K562 (cell line): ENCODE results near the gene GZMA. TPM values are rescaled to one million over a fixed set of nuclear protein-coding genes. Genes with fewer than 3 reads are reported as not detected.

ENCODE experiments used
- ATAC-seq: fragments of 200-7000 bp; cut with Tn5 transposase; 3 replicates; pipeline ENCODE4 v1.9.1; 2020; ENCODE audit warnings: moderate library complexity
- BruUV-seq: library from RNA; stranded (reverse); fragments of 400-500 nt; replicated peaks from 2 replicates; lab custom pipeline; 2021; lab: Mats Ljungman, UMichigan
- CTCF ChIA-PET: fragments of 300-600 bp; formaldehyde crosslinking; extraction: SDS; loops from one replicate; lab custom pipeline; 2021; ENCODE audit warnings: low intra/inter-chr PET ratio; lab: Yijun Ruan, JAX
- POLR2A ChIA-PET: fragments of 300-600, 350-650 bp; sonication (Branson Sonifier 250); formaldehyde crosslinking; extraction: SDS; loops from one replicate; lab custom pipeline; 2021; ENCODE audit warnings: antibody characterized with exemption, inconsistent platforms; lab: Yijun Ruan, JAX
- DNase-seq, 4 experiments: peaks; one replicate each; pipeline versions ENCODE4 v3.0.0 to v3.0.0-alpha.2; 2011 to 2018; ENCODE audit warnings: low spot score in 3 of 4, mixed read lengths in 3 of 4; ENCODE audit errors: extremely low read depth in 1 of 4
- FAIRE-seq: peaks from 2 replicates; lab custom pipeline; 2011; peaks lifted over from hg19 to GRCh38; lab: Jason Lieb, UNC
- H2AFZ ChIP-seq: 2 replicates; pipeline ENCODE4 v1.6.0; 2011; ENCODE audit warnings: low read depth, low read length, control low read depth, inconsistent platforms
- H3K27ac ChIP-seq: fragments of 200-600 bp; 3 replicates; pipeline ENCODE4 v1.8.0; 2011; ENCODE audit warnings: low read depth, mild to moderate bottlenecking, control low read depth, inconsistent platforms, low read length, moderate library complexity, mixed read lengths; ENCODE audit errors: extremely low read depth
- H3K27me3 ChIP-seq, 2 experiments: fragments of 300-600 bp in 1 of 2; 2 replicates in 1 of 2; 3 replicates in 1 of 2; pipeline versions ENCODE4 v1.6.0 to v1.8.0; 2011; ENCODE audit warnings: inconsistent platforms in 2 of 2, low read length in 2 of 2, mild to moderate bottlenecking in 1 of 2, mixed read lengths in 1 of 2, moderate library complexity in 1 of 2; ENCODE audit not compliant: control insufficient read depth in 2 of 2, insufficient read depth in 2 of 2
- H3K36me3 ChIP-seq: fragments of 300-600 bp; 3 replicates; pipeline ENCODE4 v1.8.0; 2011; ENCODE audit warnings: mild to moderate bottlenecking, low read length, inconsistent platforms; ENCODE audit not compliant: control insufficient read depth, insufficient read depth
- H3K4me1 ChIP-seq, 2 experiments: fragments of 200-600 bp in 1 of 2; replicated peaks in 1 of 2; 2 replicates in 1 of 2; 3 replicates in 1 of 2; pipeline versions ENCODE4 v1.5.1 to v1.8.0; 2011; ENCODE audit warnings: inconsistent platforms in 2 of 2, low read length in 2 of 2, mild to moderate bottlenecking in 1 of 2, mixed read lengths in 1 of 2, moderate library complexity in 1 of 2; ENCODE audit not compliant: control insufficient read depth in 2 of 2, insufficient read depth in 2 of 2
- H3K4me2 ChIP-seq: 2 replicates; pipeline ENCODE4 v1.6.1; 2011; ENCODE audit warnings: low read length, control low read depth, inconsistent platforms, mixed read lengths; ENCODE audit not compliant: insufficient read depth
- H3K4me3 ChIP-seq: fragments of 200-600 bp; sonication (generic), shearing (Covaris generic); 2 replicates; pipeline ENCODE4 v1.5.1; 2016; ENCODE audit warnings: control low read depth, inconsistent platforms
- H3K79me2 ChIP-seq: fragments of 200-600 bp; 3 replicates; pipeline ENCODE4 v1.8.0; 2011; ENCODE audit warnings: low read length, inconsistent platforms; ENCODE audit not compliant: control insufficient read depth, insufficient read depth
- H3K9ac ChIP-seq, 2 experiments: 2 replicates each; pipeline versions ENCODE4 v1.6.0 to v1.6.1; 2011; ENCODE audit warnings: low read depth in 2 of 2, low read length in 2 of 2, control low read depth in 1 of 2, inconsistent platforms in 1 of 2, mild to moderate bottlenecking in 1 of 2, mixed read lengths in 1 of 2; ENCODE audit not compliant: insufficient read depth in 1 of 2
- H3K9me1 ChIP-seq: one replicate; pipeline ENCODE4 v1.6.0; 2011; ENCODE audit warnings: inconsistent platforms, mild to moderate bottlenecking, low read length, moderate library complexity; ENCODE audit not compliant: control insufficient read depth, insufficient read depth
- H3K9me3 ChIP-seq: replicated peaks from 2 replicates; pipeline ENCODE4 v1.5.1; 2011; ENCODE audit warnings: low read depth, low read length, inconsistent platforms; ENCODE audit not compliant: control insufficient read depth, insufficient read depth
- H4K20me1 ChIP-seq: replicated peaks from 2 replicates; pipeline ENCODE4 v1.6.1; 2011; ENCODE audit warnings: low read length, inconsistent platforms, mixed read lengths; ENCODE audit not compliant: control insufficient read depth, insufficient read depth
- ARID3A ChIP-seq: IDR thresholded peaks from 2 replicates; pipeline ENCODE4 v1.6.1; 2012; ENCODE audit warnings: low read depth, low read length, improper control_type of control experiment, borderline replicate concordance
- BRD9 ChIP-seq: fragments of 450-650 bp; IDR thresholded peaks from 2 replicates; pipeline ENCODE4 v1.6.1; 2018; ENCODE audit warnings: low read depth; ENCODE audit not compliant: partially characterized antibody
- CBX5 ChIP-seq: IDR thresholded peaks from 2 replicates; pipeline ENCODE4 v1.6.1; 2014; ENCODE audit warnings: low read depth, borderline replicate concordance
- CHCHD3 ChIP-seq: fragments of 250-450 bp; sonication (Bioruptor Pico); IDR thresholded peaks from 2 replicates; pipeline ENCODE4 v2.1.2; 2022; ENCODE audit warnings: mild to moderate bottlenecking
- EGR1 ChIP-seq: fragments of 450-650 bp; conservative IDR thresholded peaks from 2 replicates; pipeline ENCODE4 v1.6.1; 2017; ENCODE audit warnings: mild to moderate bottlenecking
- HMGXB4 ChIP-seq: sonication (generic); formaldehyde crosslinking; IDR thresholded peaks from 2 replicates; pipeline ENCODE4 v1.8.1; 2023; ENCODE audit warnings: mild to moderate bottlenecking, missing genetic modification reagents
- KAT7 ChIP-seq: sonication (generic); formaldehyde crosslinking; IDR thresholded peaks from 2 replicates; pipeline ENCODE4 v1.8.0; 2022; ENCODE audit warnings: missing genetic modification reagents, mild to moderate bottlenecking, borderline replicate concordance
- MBD2 ChIP-seq: sonication (generic); IDR thresholded peaks from 2 replicates; pipeline ENCODE4 v1.6.1; 2016; ENCODE audit warnings: low read depth, borderline replicate concordance
- MTF1 ChIP-seq: fragments of 250-450 bp; sonication (Bioruptor Pico); IDR thresholded peaks from 2 replicates; pipeline ENCODE4 v1.9.0; 2021; ENCODE audit warnings: moderate library complexity, mild to moderate bottlenecking, inconsistent platforms, borderline replicate concordance
- PPARD ChIP-seq: fragments of 250-450 bp; sonication (Bioruptor Pico); IDR thresholded peaks from 2 replicates; pipeline ENCODE4 v1.8.0; 2022; ENCODE audit warnings: inconsistent platforms, mild to moderate bottlenecking, moderate library complexity
- TAF15 ChIP-seq: fragments of 200-400 bp; formaldehyde crosslinking; IDR thresholded peaks from 2 replicates; pipeline ENCODE4 v1.6.1; 2017; ENCODE audit warnings: mild to moderate bottlenecking, low read depth, low read length, moderate library complexity
- TBP ChIP-seq: optimal IDR thresholded peaks from 2 replicates; pipeline ENCODE3; 2011; ENCODE audit warnings: low read depth, low read length, improper control_type of control experiment
- U2AF1 ChIP-seq: fragments of 200-400 bp; formaldehyde crosslinking; optimal IDR thresholded peaks from 2 replicates; pipeline ENCODE3; 2017; ENCODE audit warnings: mild to moderate bottlenecking, low read depth, low read length, moderate library complexity
- ZBTB33 ChIP-seq: sonication (generic); formaldehyde crosslinking; IDR thresholded peaks from 2 replicates; pipeline ENCODE4 v1.8.1; 2023; ENCODE audit warnings: mild to moderate bottlenecking, missing genetic modification reagents
- ZNF253 ChIP-seq: fragments of 250-450 bp; sonication (Bioruptor Pico); conservative IDR thresholded peaks from 2 replicates; pipeline ENCODE4 v1.6.1; 2021; ENCODE audit warnings: mild to moderate bottlenecking
- ZNF408 ChIP-seq: fragments of 250-450 bp; sonication (Bioruptor Pico); IDR thresholded peaks from 2 replicates; pipeline ENCODE4 v1.4.0; 2020; ENCODE audit warnings: low read depth, mild to moderate bottlenecking, moderate library complexity
- ZNF57 ChIP-seq: fragments of 450-650 bp; formaldehyde crosslinking; IDR thresholded peaks from 2 replicates; pipeline ENCODE4 v1.4.0; 2020; ENCODE audit warnings: mild to moderate bottlenecking, moderate library complexity
- ZNF764 ChIP-seq: fragments of 250-450 bp; sonication (Bioruptor Pico); IDR thresholded peaks from 2 replicates; pipeline ENCODE4 v1.4.0; 2020; ENCODE audit warnings: low read depth, mild to moderate bottlenecking, moderate library complexity
- in situ Hi-C: fragments of 300-500 bp; cut with MboI; formaldehyde crosslinking; loops from 4 replicates; pipeline ENCODE4 v1.15.0; 2018; ENCODE audit warnings: inconsistent platforms, mixed read lengths
- intact Hi-C: fragments of 100-400 bp; cut with micrococcal nuclease; formaldehyde crosslinking; loops from 2 replicates; pipeline ENCODE4 v1.14.2; 2022
- polyA plus RNA-seq, 8 experiments: library from polyadenylated mRNA; depleted of rRNA in 4 of 8; stranded (reverse) in 5 of 8; unstranded in 3 of 8; fragments of >200 nt; fragmentation: Nextera tagmentation in 2 of 8; fragmentation: Illumina TruSeq in 1 of 8; extraction: Ambion mirVana in 2 of 8; extraction: Trizol in 1 of 8; gene quantifications; 2 replicates each; pipeline versions ENCODE4 v1.2.1 to v1.2.3, GENCODE V29; 2011 to 2014; ENCODE audit warnings: inconsistent platforms in 1 of 8, missing spikeins in 1 of 8
- total RNA-seq, 7 experiments: library from RNA; depleted of rRNA in 6 of 7; stranded (reverse); fragments of >200 nt in 6 of 7; fragmentation: Illumina TruSeq in 2 of 7; extraction: Trizol in 2 of 7; gene quantifications; 2 replicates each; pipeline versions ENCODE4 v1.2.1 to v1.2.3, GENCODE V29; 2011 to 2021; ENCODE audit warnings: low replicate concordance in 1 of 7

GZMA gene
- total and polyA plus RNA-seq, 9 of the 15 experiments (the other 6 are each of a cell fraction or from before 2014, with no cell fraction given) = not detected

- Histone ChIP-seq H3K4me2 (no peak overlapping the region), H3K27ac (no peak overlapping the region), H3K27me3 (peaks cover 0 to 5% of the 10 kb centered on the region in 2 experiments; a peak in 2 of 5 replicates)
- CTCF ChIA-PET = no interaction called here
- no TSS peak for BruUV-seq
- TF ChIP-seq PPARD (CRISPR knock-in tag) = no peak
- TF ChIP-seq ARID3A = no peak
- TF ChIP-seq CHCHD3 (CRISPR knock-in tag) = no peak
- TF ChIP-seq ZNF57 = no peak
- TF ChIP-seq BRD9 = no peak
- TF ChIP-seq TBP = no peak
- no peak for TF ChIP-seq EGR1
- no peak for TF ChIP-seq ZNF764
- no peak for TF ChIP-seq U2AF1
- no peak for TF ChIP-seq HMGXB4 (CRISPR knock-in tag)
- no peak for TF ChIP-seq KAT7 (CRISPR knock-in tag)
- TF ChIP-seq MBD2 = no peak
- no peak for TF ChIP-seq ZNF408 (CRISPR knock-in tag)
- no peak for TF ChIP-seq MTF1 (CRISPR knock-in tag)
- TF ChIP-seq ZNF253 (CRISPR knock-in tag) = no peak
- no peak for TF ChIP-seq ZBTB33 (CRISPR knock-in tag)
- TF ChIP-seq CBX5 = no peak
- no peak for TF ChIP-seq TAF15
- TF ChIP-seq, all 486 proteins: peak for 0
- POLR2A ChIA-PET = no interaction called here
- H3K9me1 ChIP-seq = no peaks in the 10 kb centered on the region
- no peak overlapping the region for H2AFZ ChIP-seq
- H3K4me3 ChIP-seq = no peak overlapping the region
- no peaks in the 10 kb centered on the region for H4K20me1 ChIP-seq
- no peaks in the 10 kb centered on the region for H3K36me3 ChIP-seq
- no peaks in the 10 kb centered on the region for H3K4me1 ChIP-seq
- H3K9me3 ChIP-seq = no peaks in the 10 kb centered on the region
- H3K79me2 ChIP-seq = no peaks in the 10 kb centered on the region
- intact Hi-C loops = no loop called here
- in situ Hi-C loops = no loop called here
- no peak overlapping the region for H3K9ac ChIP-seq
- DNase-seq (no peak), FAIRE-seq (no peak), ATAC-seq (no peak)
Observed at GRCh38 chr5:55113327-55113726, 10.9 kb downstream of the GZMA start.
